GM12878 (cell line): ENCODE results near the gene AKAP1. TPM values are rescaled to one million over a fixed set of nuclear protein-coding genes. Genes with fewer than 3 reads are reported as not detected.

ENCODE experiments used
- ATAC-seq: fragments of 200-7000 bp; cut with Tn5 transposase; 3 replicates; pipeline ENCODE4 v1.9.1; 2020; ENCODE audit warnings: mild to moderate bottlenecking, moderate library complexity
- BruUV-seq: library from RNA; stranded (reverse); fragments of 400-500 nt; replicated peaks from 2 replicates; lab custom pipeline; 2021; lab: Mats Ljungman, UMichigan
- CTCF ChIA-PET: fragments of 300-600 bp; sonication (Branson Sonifier 250); formaldehyde crosslinking; extraction: SDS; loops from one replicate; lab custom pipeline; 2021; ENCODE audit warnings: inconsistent platforms; lab: Yijun Ruan, JAX
- POLR2A ChIA-PET: fragments of 350-600 bp; formaldehyde crosslinking; extraction: SDS; loops from one replicate; lab custom pipeline; 2021; ENCODE audit warnings: inconsistent platforms; lab: Charles Lee
- RAD21 ChIA-PET: fragments of 300-600 bp; sonication (Branson Sonifier 250); formaldehyde crosslinking; loops from one replicate; lab custom pipeline; 2023; ENCODE audit warnings: antibody characterized with exemption; ENCODE audit not compliant: unreplicated experiment; lab: Charles Lee
- SMC1A ChIA-PET: fragments of 300-600 bp; sonication (Branson Sonifier 250); formaldehyde crosslinking; loops from one replicate; lab custom pipeline; 2023; ENCODE audit not compliant: unreplicated experiment, uncharacterized antibody; lab: Charles Lee
- DNase-seq: peaks from one replicate; pipeline ENCODE4 v3.0.0-alpha.2; 2011; ENCODE audit warnings: low read depth, low spot score
- FAIRE-seq: peaks from 3 replicates; lab custom pipeline; 2011; peaks lifted over from hg19 to GRCh38; lab: Jason Lieb, UNC
- H2AFZ ChIP-seq: 2 replicates; pipeline ENCODE4 v1.6.0; 2011; ENCODE audit warnings: low read depth, low read length, control low read depth; ENCODE audit not compliant: control insufficient read depth
- H3K27ac ChIP-seq: 2 replicates; pipeline ENCODE4 v1.5.1; 2011; ENCODE audit warnings: control low read depth; ENCODE audit not compliant: control insufficient read depth, insufficient read depth
- H3K27me3 ChIP-seq, 2 experiments: replicated peaks in 1 of 2; 2 replicates each; pipeline versions ENCODE4 v1.6.0 to v1.6.1; 2011; ENCODE audit warnings: low read length in 1 of 2; ENCODE audit not compliant: control insufficient read depth in 2 of 2, insufficient read depth in 2 of 2
- H3K36me3 ChIP-seq, 2 experiments: 2 replicates each; pipeline ENCODE4 v1.5.1; 2011; ENCODE audit warnings: low read length in 1 of 2; ENCODE audit not compliant: control insufficient read depth in 2 of 2, insufficient read depth in 2 of 2
- H3K4me1 ChIP-seq: 2 replicates; pipeline ENCODE4 v1.6.1; 2011; ENCODE audit warnings: mild to moderate bottlenecking, low read length, moderate library complexity, mixed read lengths; ENCODE audit not compliant: control insufficient read depth, insufficient read depth
- H3K4me2 ChIP-seq: 2 replicates; pipeline ENCODE4 v1.6.0; 2011; ENCODE audit warnings: control low read depth; ENCODE audit not compliant: control insufficient read depth, insufficient read depth
- H3K4me3 ChIP-seq: fragments of 200-600 bp; sonication (generic); 2 replicates; pipeline ENCODE4 v1.5.1; 2016
- H3K79me2 ChIP-seq: 2 replicates; pipeline ENCODE4 v1.6.0; 2011; ENCODE audit warnings: low read length; ENCODE audit not compliant: control insufficient read depth, insufficient read depth
- H3K9ac ChIP-seq: 2 replicates; pipeline ENCODE4 v1.8.0; 2011; ENCODE audit warnings: low read length, control low read depth, mixed read lengths; ENCODE audit not compliant: control insufficient read depth, insufficient read depth
- H3K9me3 ChIP-seq: replicated peaks from 3 replicates; pipeline ENCODE4 v1.5.1; 2011; ENCODE audit warnings: mild to moderate bottlenecking, low read length; ENCODE audit not compliant: control insufficient read depth, insufficient read depth
- H4K20me1 ChIP-seq: 2 replicates; pipeline ENCODE4 v1.6.0; 2011; ENCODE audit not compliant: control insufficient read depth, insufficient read depth
- ATF7 ChIP-seq: fragments of 450-650 bp; IDR thresholded peaks from 2 replicates; pipeline ENCODE4 v1.6.1; 2016; ENCODE audit warnings: low read depth, mild to moderate bottlenecking
- CBX5 ChIP-seq: sonication (generic); IDR thresholded peaks from 2 replicates; pipeline ENCODE4 v1.6.1; 2016; ENCODE audit warnings: low read depth, moderate library complexity, mild to moderate bottlenecking, inconsistent platforms
- CREB1 ChIP-seq: IDR thresholded peaks from 2 replicates; pipeline ENCODE4 v1.6.1; 2012; ENCODE audit warnings: low read depth, mild to moderate bottlenecking, inconsistent platforms
- EP300 ChIP-seq, 2 experiments: fragments of 150-350 bp in 1 of 2; IDR thresholded peaks; 2 replicates each; pipeline ENCODE4 v1.6.1; 2011 to 2012; ENCODE audit warnings: low read depth in 2 of 2, low read length in 2 of 2, borderline replicate concordance in 1 of 2, improper control_type of control experiment in 1 of 2, inconsistent platforms in 1 of 2; ENCODE audit not compliant: control insufficient read depth in 1 of 2
- FOS ChIP-seq: IDR thresholded peaks from 3 replicates; pipeline ENCODE4 v1.6.1; 2011; ENCODE audit warnings: borderline replicate concordance; ENCODE audit not compliant: insufficient read length; ENCODE audit errors: extremely low read depth
- HCFC1 ChIP-seq: fragments of 150-350 bp; IDR thresholded peaks from 2 replicates; pipeline ENCODE4 v1.6.1; 2014; ENCODE audit warnings: low read length
- KLF5 ChIP-seq: fragments of 450-650 bp; IDR thresholded peaks from 2 replicates; pipeline ENCODE4 v1.6.1; 2014; ENCODE audit warnings: mild to moderate bottlenecking; ENCODE audit not compliant: partially characterized antibody
- MTA2 ChIP-seq: fragments of 450-650 bp; IDR thresholded peaks from 2 replicates; pipeline ENCODE4 v1.6.1; 2016; ENCODE audit warnings: low read depth, mild to moderate bottlenecking, moderate library complexity
- NRF1 ChIP-seq: conservative IDR thresholded peaks from 2 replicates; pipeline ENCODE4 v1.6.1; 2011; ENCODE audit warnings: mild to moderate bottlenecking, low read depth, low read length, improper control_type of control experiment
- YY1 ChIP-seq: IDR thresholded peaks from 2 replicates; pipeline ENCODE4 v1.6.1; 2011; ENCODE audit warnings: low read depth, mild to moderate bottlenecking, low read length
- ZZZ3 ChIP-seq: IDR thresholded peaks from 2 replicates; pipeline ENCODE4 v1.6.1; 2011; ENCODE audit warnings: low read depth; ENCODE audit not compliant: control insufficient read depth, insufficient read length
- WGBS: methylation state at CpG from one replicate; pipeline ENCODE4 v1.1.6; 2016; ENCODE audit warnings: low lambda C conversion rate; ENCODE audit not compliant: insufficient replicate concordance, insufficient coverage; ENCODE audit errors: missing lambda C conversion rate; 5-methylcytosine and 5-hydroxymethylcytosine counted together
- in situ Hi-C: fragments of 300-500 bp; cut with MboI; formaldehyde crosslinking; loops from 9 replicates; pipeline ENCODE4 v1.14.3; 2018; ENCODE audit warnings: mixed read lengths
- intact Hi-C: fragments of 100-400 bp; cut with micrococcal nuclease; formaldehyde crosslinking; loops from one replicate; pipeline ENCODE4 v1.14.2; 2022; ENCODE audit not compliant: unreplicated experiment
- polyA plus RNA-seq, 11 experiments: library from polyadenylated mRNA; depleted of rRNA in 4 of 11; unstranded in 6 of 11; stranded (reverse) in 5 of 11; fragments of >200 nt; fragmentation: Nextera tagmentation in 4 of 11; fragmentation: Illumina TruSeq in 1 of 11; extraction: Ambion mirVana in 4 of 11; extraction: Trizol in 1 of 11; gene quantifications; 1 replicate in 1 of 11; 2 replicates in 10 of 11; pipeline versions ENCODE4 v1.2.1 to v1.2.3, GENCODE V29; 2011 to 2016; ENCODE audit warnings: inconsistent platforms in 2 of 11, missing spikeins in 2 of 11, low read depth in 1 of 11
- total RNA-seq, 4 experiments: library from RNA; depleted of rRNA in 3 of 4; stranded (reverse); fragments of >200 nt in 3 of 4; fragmentation: Illumina TruSeq in 1 of 4; extraction: Trizol in 1 of 4; gene quantifications; 2 replicates each; pipeline versions ENCODE4 v1.2.1 to v1.2.3, GENCODE V29; 2013 to 2021
- TF ChIP-seq, protein P1 (sequence below): fragments of 450-650 bp; IDR thresholded peaks from 2 replicates; pipeline ENCODE4 v1.6.1; 2014; ENCODE audit warnings: mild to moderate bottlenecking
- TF ChIP-seq, protein P2 (sequence below): fragments of 450-650 bp; conservative IDR thresholded peaks from 2 replicates; pipeline ENCODE4 v1.6.1; 2017; ENCODE audit warnings: mild to moderate bottlenecking, moderate library complexity
- TF ChIP-seq, protein P3 (sequence below): fragments of 450-650 bp; IDR thresholded peaks from 2 replicates; pipeline ENCODE4 v1.6.1; 2016; ENCODE audit warnings: mild to moderate bottlenecking
- TF ChIP-seq, protein P4 (sequence below): IDR thresholded peaks from 2 replicates; pipeline ENCODE4 v1.6.1; 2012; ENCODE audit warnings: mild to moderate bottlenecking, low read depth, low read length

AKAP1 gene
- total and polyA plus RNA-seq, 10 of the 15 experiments (the other 5 are each of a cell fraction or from before 2014, with no cell fraction given): 11.9 to 50.5 (median 38.1) TPM

DNA sequence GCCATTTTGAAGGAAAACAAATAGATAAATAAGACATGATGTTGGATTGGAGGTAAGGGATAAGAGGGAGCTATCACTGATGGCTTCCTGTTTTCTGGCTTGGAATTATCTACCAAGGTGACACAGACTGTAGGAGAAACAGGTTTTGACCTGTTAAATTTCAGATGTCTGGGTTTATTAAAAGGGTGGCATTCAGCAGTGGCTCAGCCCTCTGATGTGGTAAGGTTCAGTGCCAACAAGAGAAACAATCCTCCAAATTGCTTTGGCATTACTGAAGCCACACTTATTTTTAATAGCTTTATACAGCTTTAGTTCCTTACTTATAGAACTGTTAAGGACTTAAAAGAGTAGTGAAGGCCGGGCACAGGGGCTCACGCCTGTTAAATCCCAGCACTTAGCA, 37.0 kb upstream of the AKAP1 start (continued):
- no peak for TF ChIP-seq EP300 (IDR thresholded peaks at IDR 0.05; ENCODE audit: borderline replicate concordance in 1 of 2, control insufficient read depth in 1 of 2, low read depth in 2 of 2, low read length in 2 of 2)
- TF ChIP-seq, all 136 proteins: peak for 0

DNA sequence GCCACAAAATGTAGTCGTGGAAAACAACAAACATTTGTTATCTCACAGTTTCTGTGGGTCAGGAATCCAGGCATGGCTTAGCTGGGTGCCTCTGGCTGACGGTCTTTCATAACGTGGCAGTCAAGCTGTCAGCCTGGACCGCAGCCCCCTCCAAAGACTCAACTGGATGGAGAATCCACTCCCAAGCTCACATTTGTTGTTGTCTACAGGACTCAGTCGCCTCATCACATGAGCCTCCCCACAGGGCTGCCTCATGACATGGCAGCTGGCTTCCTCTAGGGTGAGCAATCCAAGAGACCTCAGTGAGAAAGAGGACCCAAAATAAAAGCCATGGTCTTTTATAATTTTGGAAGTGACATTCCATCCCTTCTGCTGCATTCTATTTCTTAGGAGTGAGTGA, 34.7 kb upstream of the AKAP1 start:
- Histone ChIP-seq H2AFZ (no peak overlapping the region), H3K79me2 (no peaks in the 10 kb centered on the region), H3K4me1 (peaks cover 8% of the 10 kb centered on the region), H3K9ac (no peak overlapping the region), H3K36me3 (no peaks in the 10 kb centered on the region), H4K20me1 (no peaks in the 10 kb centered on the region), H3K27me3 (peaks cover 0 to 3% of the 10 kb centered on the region in 2 experiments; a peak in 2 of 4 replicates), H3K4me3 (no peak overlapping the region), H3K27ac (no peak overlapping the region), H3K4me2 (no peak overlapping the region), H3K9me3 (no peaks in the 10 kb centered on the region)
- ChIA-PET RAD21 (no interaction called here), CTCF (interaction anchor here (1.3 kb wide), 1 partner anchor 9 kb away, joined by 3 read pairs; no protein-coding TSS in a partner anchor), SMC1A (no interaction called here), POLR2A (no interaction called here)
- ATAC-seq: no peak
- DNase-seq: no peak
- no TSS peak for BruUV-seq
- FAIRE-seq: no peak
- in situ Hi-C loops (no loop called here), intact Hi-C loops (no loop called here)
- 47% methylated on average over 5 of the region's 5 CpGs for WGBS
- TF ChIP-seq CBX5 (no peak), ZZZ3 (no peak), HCFC1 (no peak), CREB1 (no peak), ATF7 (no peak), KLF5 (no peak), MTA2 (no peak), YY1 (no peak), NRF1 (no peak), FOS (no peak)
- TF ChIP-seq, protein P1, sequence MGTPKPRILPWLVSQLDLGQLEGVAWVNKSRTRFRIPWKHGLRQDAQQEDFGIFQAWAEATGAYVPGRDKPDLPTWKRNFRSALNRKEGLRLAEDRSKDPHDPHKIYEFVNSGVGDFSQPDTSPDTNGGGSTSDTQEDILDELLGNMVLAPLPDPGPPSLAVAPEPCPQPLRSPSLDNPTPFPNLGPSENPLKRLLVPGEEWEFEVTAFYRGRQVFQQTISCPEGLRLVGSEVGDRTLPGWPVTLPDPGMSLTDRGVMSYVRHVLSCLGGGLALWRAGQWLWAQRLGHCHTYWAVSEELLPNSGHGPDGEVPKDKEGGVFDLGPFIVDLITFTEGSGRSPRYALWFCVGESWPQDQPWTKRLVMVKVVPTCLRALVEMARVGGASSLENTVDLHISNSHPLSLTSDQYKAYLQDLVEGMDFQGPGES: no peak
- TF ChIP-seq, protein P2, sequence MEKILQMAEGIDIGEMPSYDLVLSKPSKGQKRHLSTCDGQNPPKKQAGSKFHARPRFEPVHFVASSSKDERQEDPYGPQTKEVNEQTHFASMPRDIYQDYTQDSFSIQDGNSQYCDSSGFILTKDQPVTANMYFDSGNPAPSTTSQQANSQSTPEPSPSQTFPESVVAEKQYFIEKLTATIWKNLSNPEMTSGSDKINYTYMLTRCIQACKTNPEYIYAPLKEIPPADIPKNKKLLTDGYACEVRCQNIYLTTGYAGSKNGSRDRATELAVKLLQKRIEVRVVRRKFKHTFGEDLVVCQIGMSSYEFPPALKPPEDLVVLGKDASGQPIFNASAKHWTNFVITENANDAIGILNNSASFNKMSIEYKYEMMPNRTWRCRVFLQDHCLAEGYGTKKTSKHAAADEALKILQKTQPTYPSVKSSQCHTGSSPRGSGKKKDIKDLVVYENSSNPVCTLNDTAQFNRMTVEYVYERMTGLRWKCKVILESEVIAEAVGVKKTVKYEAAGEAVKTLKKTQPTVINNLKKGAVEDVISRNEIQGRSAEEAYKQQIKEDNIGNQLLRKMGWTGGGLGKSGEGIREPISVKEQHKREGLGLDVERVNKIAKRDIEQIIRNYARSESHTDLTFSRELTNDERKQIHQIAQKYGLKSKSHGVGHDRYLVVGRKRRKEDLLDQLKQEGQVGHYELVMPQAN: no peak
- TF ChIP-seq, protein P3, sequence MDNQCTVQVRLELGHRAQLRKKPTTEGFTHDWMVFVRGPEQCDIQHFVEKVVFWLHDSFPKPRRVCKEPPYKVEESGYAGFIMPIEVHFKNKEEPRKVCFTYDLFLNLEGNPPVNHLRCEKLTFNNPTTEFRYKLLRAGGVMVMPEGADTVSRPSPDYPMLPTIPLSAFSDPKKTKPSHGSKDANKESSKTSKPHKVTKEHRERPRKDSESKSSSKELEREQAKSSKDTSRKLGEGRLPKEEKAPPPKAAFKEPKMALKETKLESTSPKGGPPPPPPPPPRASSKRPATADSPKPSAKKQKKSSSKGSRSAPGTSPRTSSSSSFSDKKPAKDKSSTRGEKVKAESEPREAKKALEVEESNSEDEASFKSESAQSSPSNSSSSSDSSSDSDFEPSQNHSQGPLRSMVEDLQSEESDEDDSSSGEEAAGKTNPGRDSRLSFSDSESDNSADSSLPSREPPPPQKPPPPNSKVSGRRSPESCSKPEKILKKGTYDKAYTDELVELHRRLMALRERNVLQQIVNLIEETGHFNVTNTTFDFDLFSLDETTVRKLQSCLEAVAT: no peak
- TF ChIP-seq, protein P4, sequence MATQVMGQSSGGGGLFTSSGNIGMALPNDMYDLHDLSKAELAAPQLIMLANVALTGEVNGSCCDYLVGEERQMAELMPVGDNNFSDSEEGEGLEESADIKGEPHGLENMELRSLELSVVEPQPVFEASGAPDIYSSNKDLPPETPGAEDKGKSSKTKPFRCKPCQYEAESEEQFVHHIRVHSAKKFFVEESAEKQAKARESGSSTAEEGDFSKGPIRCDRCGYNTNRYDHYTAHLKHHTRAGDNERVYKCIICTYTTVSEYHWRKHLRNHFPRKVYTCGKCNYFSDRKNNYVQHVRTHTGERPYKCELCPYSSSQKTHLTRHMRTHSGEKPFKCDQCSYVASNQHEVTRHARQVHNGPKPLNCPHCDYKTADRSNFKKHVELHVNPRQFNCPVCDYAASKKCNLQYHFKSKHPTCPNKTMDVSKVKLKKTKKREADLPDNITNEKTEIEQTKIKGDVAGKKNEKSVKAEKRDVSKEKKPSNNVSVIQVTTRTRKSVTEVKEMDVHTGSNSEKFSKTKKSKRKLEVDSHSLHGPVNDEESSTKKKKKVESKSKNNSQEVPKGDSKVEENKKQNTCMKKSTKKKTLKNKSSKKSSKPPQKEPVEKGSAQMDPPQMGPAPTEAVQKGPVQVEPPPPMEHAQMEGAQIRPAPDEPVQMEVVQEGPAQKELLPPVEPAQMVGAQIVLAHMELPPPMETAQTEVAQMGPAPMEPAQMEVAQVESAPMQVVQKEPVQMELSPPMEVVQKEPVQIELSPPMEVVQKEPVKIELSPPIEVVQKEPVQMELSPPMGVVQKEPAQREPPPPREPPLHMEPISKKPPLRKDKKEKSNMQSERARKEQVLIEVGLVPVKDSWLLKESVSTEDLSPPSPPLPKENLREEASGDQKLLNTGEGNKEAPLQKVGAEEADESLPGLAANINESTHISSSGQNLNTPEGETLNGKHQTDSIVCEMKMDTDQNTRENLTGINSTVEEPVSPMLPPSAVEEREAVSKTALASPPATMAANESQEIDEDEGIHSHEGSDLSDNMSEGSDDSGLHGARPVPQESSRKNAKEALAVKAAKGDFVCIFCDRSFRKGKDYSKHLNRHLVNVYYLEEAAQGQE: no peak
